ENCODE data around the gene SLF1. TPM values are rescaled to one million over a fixed set of nuclear protein-coding genes. Genes with fewer than 3 reads are reported as not detected.

The SLF1 gene
- total RNA-seq, 1 donor from 2014 or later, result 48.1 TPM

DNA sequence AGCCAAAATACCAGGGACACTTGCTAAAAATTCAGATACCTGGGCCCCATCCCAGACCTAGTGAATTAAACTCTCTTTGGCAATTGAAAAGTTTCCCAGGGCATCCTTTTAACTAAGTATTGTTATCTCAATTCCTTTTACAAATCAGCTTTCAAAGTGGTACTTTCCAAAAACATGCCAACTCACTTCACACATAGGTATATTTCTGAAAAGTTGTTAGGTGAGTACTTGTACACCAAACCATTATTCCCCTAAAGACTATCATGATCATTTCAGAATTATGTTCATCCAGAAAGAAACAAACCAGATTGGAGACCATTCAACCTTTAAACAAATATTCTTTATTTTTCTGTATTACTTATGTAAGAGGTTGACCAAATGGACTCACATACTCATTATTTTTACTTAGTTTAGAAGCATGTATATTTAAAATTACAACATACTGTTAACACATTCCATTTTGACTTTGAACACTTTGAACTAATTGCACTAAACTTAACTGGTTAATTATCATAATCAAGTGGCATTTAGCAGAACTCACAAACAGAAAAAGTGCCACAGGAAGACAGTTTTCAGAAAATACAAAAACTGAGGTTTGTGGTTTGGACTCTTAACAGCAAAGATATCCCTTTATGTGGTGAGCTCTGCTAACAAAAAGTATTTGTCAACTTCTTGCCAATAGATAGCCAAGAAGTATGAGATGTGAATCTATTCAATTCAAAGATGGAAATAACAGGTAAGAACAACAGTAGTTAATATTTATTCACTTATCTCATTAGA, 40.8 kb upstream of the SLF1 start:
- H3K27me3 Mint-ChIP-seq (ENCODE audit: insufficient read depth, low read depth), result no peaks in the 10 kb centered on the region
- H2AFZ ChIP-seq (replicated peaks), result no peak overlapping the region
- H3K27me3 ChIP-seq, result no peaks in the 10 kb centered on the region
- no peak overlapping the region for H3K27ac ChIP-seq
- H3K36me3 ChIP-seq, result no peaks in the 10 kb centered on the region
- no peak overlapping the region for H3K4me2 ChIP-seq
- H3K27ac Mint-ChIP-seq, result no peak overlapping the region
- H3K9me3 Mint-ChIP-seq, result no peaks in the 10 kb centered on the region
- no peak overlapping the region for H3K4me3 Mint-ChIP-seq
- no peaks in the 10 kb centered on the region for H4K20me1 ChIP-seq (ENCODE audit: low read depth)
- H3K36me3 Mint-ChIP-seq, result peaks cover 3% of the 10 kb centered on the region
- no peaks in the 10 kb centered on the region for H3K79me2 ChIP-seq (ENCODE audit: low read depth)
- H3F3A ChIP-seq (ENCODE audit: low read depth), result no peaks in the 10 kb centered on the region
- H3K4me1 ChIP-seq, result no peaks in the 10 kb centered on the region
- no peak overlapping the region for H3K4me3 ChIP-seq
- H3K4me1 Mint-ChIP-seq, result no peaks in the 10 kb centered on the region
- no peak for DNase-seq (ENCODE audit: low spot score)
- no peaks in the 10 kb centered on the region for H3K9me3 ChIP-seq (ENCODE audit: low read depth)
- TF ChIP-seq CTCF (IDR thresholded peaks at IDR 0.05) (no peak), EZH2phosphoT487 (IDR thresholded peaks at IDR 0.05) (no peak), EZH2 (IDR thresholded peaks at IDR 0.05) (no peak)
- H3K9ac ChIP-seq, result no peak overlapping the region

GRCh38 chr5:94595281-94595840, 23.1 kb upstream of the SLF1 start:
- H3K4me3 ChIP-seq, result no peak overlapping the region
- no peaks in the 10 kb centered on the region for H3K4me1 Mint-ChIP-seq
- H3K9me3 ChIP-seq (ENCODE audit: low read depth), result no peaks in the 10 kb centered on the region

GRCh38 chr5:94613583-94613982, 4.9 kb upstream of the SLF1 start:
- no peak overlapping the region for H3K4me2 ChIP-seq
- H3K4me1 ChIP-seq, result peaks cover 10% of the 10 kb centered on the region
- peak; percentile 54 for DNase-seq (ENCODE audit: low spot score)
- no peak overlapping the region for H2AFZ ChIP-seq (replicated peaks)
- H3F3A ChIP-seq (ENCODE audit: low read depth), result peaks cover 16% of the 10 kb centered on the region
- H3K4me1 Mint-ChIP-seq, result peaks cover 15% of the 10 kb centered on the region
- no peak overlapping the region for H3K9ac ChIP-seq
- H3K79me2 ChIP-seq (ENCODE audit: low read depth), result peaks cover 31% of the 10 kb centered on the region
- H3K4me3 ChIP-seq, result no peak overlapping the region
- no peak overlapping the region for H3K27ac Mint-ChIP-seq
- H3K36me3 Mint-ChIP-seq, result no peaks in the 10 kb centered on the region
- H3K36me3 ChIP-seq, result no peaks in the 10 kb centered on the region
- no peak overlapping the region for H3K27ac ChIP-seq
- no peaks in the 10 kb centered on the region for H3K27me3 ChIP-seq
- TF ChIP-seq EZH2phosphoT487 (IDR thresholded peaks at IDR 0.05), result no peak
- peak; percentile 49 for TF ChIP-seq CTCF (IDR thresholded peaks at IDR 0.05)
- no peak for TF ChIP-seq EZH2 (IDR thresholded peaks at IDR 0.05)
- H3K9me3 Mint-ChIP-seq, result no peaks in the 10 kb centered on the region
- no peaks in the 10 kb centered on the region for H3K27me3 Mint-ChIP-seq (ENCODE audit: insufficient read depth, low read depth)
- H4K20me1 ChIP-seq (ENCODE audit: low read depth), result no peaks in the 10 kb centered on the region
- H3K4me3 Mint-ChIP-seq, result no peak overlapping the region
- H3K9me3 ChIP-seq (ENCODE audit: low read depth), result no peaks in the 10 kb centered on the region

More at GRCh38 chr5:94595281-94595840, 23.1 kb upstream of the SLF1 start:
- no peak overlapping the region for H2AFZ ChIP-seq (replicated peaks)
- TF ChIP-seq EZH2phosphoT487 (IDR thresholded peaks at IDR 0.05) (no peak), CTCF (IDR thresholded peaks at IDR 0.05) (no peak), EZH2 (IDR thresholded peaks at IDR 0.05) (no peak)
- no peaks in the 10 kb centered on the region for H4K20me1 ChIP-seq (ENCODE audit: low read depth)
- no peaks in the 10 kb centered on the region for H3K36me3 Mint-ChIP-seq
- no peaks in the 10 kb centered on the region for H3K27me3 Mint-ChIP-seq (ENCODE audit: insufficient read depth, low read depth)
- H3K27ac ChIP-seq, result no peak overlapping the region
- H3K4me1 ChIP-seq, result no peaks in the 10 kb centered on the region
- H3K27ac Mint-ChIP-seq, result no peak overlapping the region
- no peak for DNase-seq (ENCODE audit: low spot score)
- no peak overlapping the region for H3K4me3 Mint-ChIP-seq
- no peaks in the 10 kb centered on the region for H3K36me3 ChIP-seq
- H3K79me2 ChIP-seq (ENCODE audit: low read depth), result no peaks in the 10 kb centered on the region
- no peaks in the 10 kb centered on the region for H3F3A ChIP-seq (ENCODE audit: low read depth)
- H3K9me3 Mint-ChIP-seq, result no peaks in the 10 kb centered on the region
- H3K4me2 ChIP-seq, result no peak overlapping the region
- no peaks in the 10 kb centered on the region for H3K27me3 ChIP-seq
- no peak overlapping the region for H3K9ac ChIP-seq
